Lower leg skin (tissue), 4 donors: ENCODE data around the gene LPCAT3. TPM values are rescaled to one million over a fixed set of nuclear protein-coding genes. Genes with fewer than 3 reads are reported as not detected.

Source experiments
- DNase-seq, 2 donors: peaks; one replicate each; pipeline ENCODE4 v3.0.0-alpha.2; 2019; ENCODE audit warnings: low spot score in 2 of 2
- H3K4me3 ChIP-seq: fragments of 200-600 bp; sonication (generic); 2 replicates; pipeline ENCODE4 v1.5.1; 2017; ENCODE audit warnings: mild to moderate bottlenecking, low read depth; ENCODE audit not compliant: poor library complexity, severe bottlenecking
- CTCF ChIP-seq, 3 donors: fragments of 450-650 bp; IDR thresholded peaks; one replicate each; pipeline ENCODE4 v1.5.1; 2016; ENCODE audit warnings: antibody characterized with exemption in 3 of 3, mild to moderate bottlenecking in 3 of 3, moderate library complexity in 2 of 3
- POLR2A ChIP-seq, 2 donors: fragments of 450-650 bp; IDR thresholded peaks; one replicate each; pipeline ENCODE4 v1.6.1; 2016 to 2017; ENCODE audit warnings: antibody characterized with exemption in 2 of 2, mild to moderate bottlenecking in 1 of 2, moderate library complexity in 1 of 2
- WGBS, 2 donors: methylation state at CpG; one replicate each; pipeline ENCODE4 v1.1.5; 2018; 5-methylcytosine and 5-hydroxymethylcytosine counted together
- intact Hi-C: fragments of 100-400 bp; cut with DNase I; formaldehyde crosslinking; loops from one replicate; pipeline ENCODE4 v1.15.0; 2023; ENCODE audit warnings: low total_unique reads
- total RNA-seq, 4 donors: library from RNA; depleted of rRNA; stranded (reverse); fragments of >200 nt; gene quantifications; one replicate each; pipeline ENCODE4 v1.1.0, GENCODE V29; 2016

The LPCAT3 gene
- total RNA-seq, 4 donors from 2014 or later, result 29.6 to 51.2 (median 48.4) TPM

- H3K4me3 ChIP-seq, result no peak overlapping the region
- no peak for DNase-seq
- TF ChIP-seq POLR2A (IDR thresholded peaks at IDR 0.05) (no peak), CTCF (IDR thresholded peaks at IDR 0.05) (no peak)
- intact Hi-C loops, result no loop called here
- WGBS, 2 donors, result 79 to 90% methylated on average over 1 of the region's 1 CpG
Measured at GRCh38 chr12:7034464-7034863, 16.2 kb upstream of the LPCAT3 start.

GRCh38 chr12:7032990-7033389, 14.7 kb upstream of the LPCAT3 start:
- no peak overlapping the region for H3K4me3 ChIP-seq
- intact Hi-C loops, result no loop called here
- TF ChIP-seq CTCF (IDR thresholded peaks at IDR 0.05) (no peak), POLR2A (IDR thresholded peaks at IDR 0.05) (no peak)
- WGBS, 2 donors, result 76 to 88% methylated on average over 2 of the region's 2 CpGs
- DNase-seq, result no peak

DNA sequence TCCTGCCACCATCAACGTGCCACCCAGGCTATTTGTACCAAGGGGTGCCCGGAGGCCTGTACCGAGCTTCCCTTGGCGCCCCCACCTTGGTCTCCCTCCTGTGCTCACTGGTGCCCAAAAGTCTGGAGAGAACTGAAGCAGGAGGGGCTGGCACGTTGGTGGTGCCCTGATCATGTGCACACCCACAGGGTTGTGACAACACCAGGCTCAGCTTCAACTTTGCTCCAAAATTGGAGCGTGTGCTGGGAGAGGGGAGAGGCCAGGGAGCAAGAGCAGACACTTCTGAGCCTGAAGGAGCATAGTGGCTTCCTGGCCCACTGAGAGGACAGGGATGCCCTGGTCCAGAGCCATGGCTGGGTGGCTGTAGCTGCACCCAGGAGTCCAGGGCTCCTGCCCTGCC, 13.0 kb upstream of the LPCAT3 start:
- TF ChIP-seq CTCF (IDR thresholded peaks at IDR 0.05), result no peak
- TF ChIP-seq POLR2A (IDR thresholded peaks at IDR 0.05), result no peak
- intact Hi-C loops, result no loop called here
- H3K4me3 ChIP-seq, result no peak overlapping the region
- DNase-seq, result no peak
- WGBS, 2 donors, result 60 to 71% methylated on average over 4 to 5 of the region's 6 CpGs

DNA sequence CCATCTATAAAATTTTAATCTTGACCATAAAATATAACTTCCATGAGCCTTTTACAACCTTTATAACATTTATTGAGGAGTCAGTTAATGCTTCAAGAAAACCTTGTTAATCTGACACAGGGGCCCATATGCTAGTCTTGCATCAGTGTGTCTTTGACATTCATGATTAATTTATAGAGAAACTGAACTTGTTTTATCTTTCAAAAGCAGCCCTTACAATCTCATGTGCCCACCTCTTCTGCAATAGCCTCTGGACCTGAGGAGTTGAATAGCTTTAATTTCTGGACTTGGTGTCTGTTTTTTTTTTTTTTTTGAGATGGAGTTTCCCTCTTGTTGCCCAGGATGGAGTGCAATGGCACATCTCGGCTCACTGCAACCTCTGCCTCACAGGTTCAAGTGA, 8.6 kb upstream of the LPCAT3 start:
- intact Hi-C loops, result no loop called here
- TF ChIP-seq POLR2A (IDR thresholded peaks at IDR 0.05) (no peak), CTCF (IDR thresholded peaks at IDR 0.05) (no peak)
- no peak overlapping the region for H3K4me3 ChIP-seq
- DNase-seq, result no peak
- WGBS, 2 donors, result 87 to 100% methylated on average over 1 of the region's 1 CpG

- intact Hi-C loops, result no loop called here
- WGBS, 2 donors, result 76 to 82% methylated on average over 3 of the region's 3 CpGs
- no peak for TF ChIP-seq CTCF (IDR thresholded peaks at IDR 0.05)
- no peak overlapping the region for H3K4me3 ChIP-seq
- DNase-seq, result no peak
Measured at GRCh38 chr12:7023114-7023513, 4.8 kb upstream of the LPCAT3 start.

DNA sequence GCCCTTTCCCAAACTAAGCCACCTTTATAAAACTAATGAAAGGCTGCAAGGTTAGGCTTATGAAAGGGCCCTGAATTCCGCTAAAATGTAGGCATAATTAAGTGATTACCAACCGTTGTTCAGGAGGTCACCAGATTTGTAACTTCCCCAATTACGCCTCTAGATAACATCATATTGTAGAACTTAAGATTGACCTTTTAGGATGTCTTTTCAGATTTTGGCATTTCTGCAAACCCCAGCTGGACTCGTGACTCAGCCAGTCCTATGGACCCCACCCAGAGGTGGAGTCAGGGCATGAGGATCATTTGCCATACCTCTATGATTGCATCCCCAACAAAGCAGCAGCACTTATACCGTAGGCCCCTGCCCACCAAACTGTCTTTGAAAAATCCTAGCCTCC, 3.7 kb upstream of the LPCAT3 start:
- 61 to 66% methylated on average over 5 of the region's 5 CpGs for WGBS, 2 donors
- no peak for TF ChIP-seq CTCF (IDR thresholded peaks at IDR 0.05)
- TF ChIP-seq POLR2A (IDR thresholded peaks at IDR 0.05), result no peak
- no peak overlapping the region for H3K4me3 ChIP-seq
- DNase-seq, result no peak
- intact Hi-C loops, result no loop called here
